ENCODE data around the gene SMPD4.
"Not testable (repeated sequence)": the region's sequence is repeated elsewhere in the genome, so short reads cannot be mapped to it uniquely, and the experiment has no call there.

- TF ChIP-seq, protein P1, sequence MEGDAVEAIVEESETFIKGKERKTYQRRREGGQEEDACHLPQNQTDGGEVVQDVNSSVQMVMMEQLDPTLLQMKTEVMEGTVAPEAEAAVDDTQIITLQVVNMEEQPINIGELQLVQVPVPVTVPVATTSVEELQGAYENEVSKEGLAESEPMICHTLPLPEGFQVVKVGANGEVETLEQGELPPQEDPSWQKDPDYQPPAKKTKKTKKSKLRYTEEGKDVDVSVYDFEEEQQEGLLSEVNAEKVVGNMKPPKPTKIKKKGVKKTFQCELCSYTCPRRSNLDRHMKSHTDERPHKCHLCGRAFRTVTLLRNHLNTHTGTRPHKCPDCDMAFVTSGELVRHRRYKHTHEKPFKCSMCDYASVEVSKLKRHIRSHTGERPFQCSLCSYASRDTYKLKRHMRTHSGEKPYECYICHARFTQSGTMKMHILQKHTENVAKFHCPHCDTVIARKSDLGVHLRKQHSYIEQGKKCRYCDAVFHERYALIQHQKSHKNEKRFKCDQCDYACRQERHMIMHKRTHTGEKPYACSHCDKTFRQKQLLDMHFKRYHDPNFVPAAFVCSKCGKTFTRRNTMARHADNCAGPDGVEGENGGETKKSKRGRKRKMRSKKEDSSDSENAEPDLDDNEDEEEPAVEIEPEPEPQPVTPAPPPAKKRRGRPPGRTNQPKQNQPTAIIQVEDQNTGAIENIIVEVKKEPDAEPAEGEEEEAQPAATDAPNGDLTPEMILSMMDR (IDR thresholded peaks at IDR 0.05), result not testable (repeated sequence)
- TF ChIP-seq POLR2A (IDR thresholded peaks at IDR 0.05), result not testable (repeated sequence)
Measured at GRCh38 chr2:130162486-130162885, 18.9 kb downstream of the SMPD4 start.
